ENCODE measurements around the gene PITPNB. TPM values are rescaled to one million over a fixed set of nuclear protein-coding genes. Genes with fewer than 3 reads are reported as not detected.

The PITPNB gene
- total RNA-seq, 1 donor from 2014 or later = 72.5 TPM

GRCh38 chr22:27912101-27912500 lies 7.0 kb downstream of the PITPNB start:
- Mint-ChIP-seq H3K36me3 (ENCODE audit: low read depth, unreplicated experiment) (peaks cover 5% of the 10 kb centered on the region), H3K27ac (ENCODE audit: unreplicated experiment) (no peak overlapping the region), H3K4me3 (ENCODE audit: unreplicated experiment) (no peak overlapping the region), H3K9me3 (ENCODE audit: unreplicated experiment) (no peaks in the 10 kb centered on the region), H3K4me1 (ENCODE audit: unreplicated experiment) (peaks cover 12% of the 10 kb centered on the region), H3K27me3 (ENCODE audit: unreplicated experiment) (no peaks in the 10 kb centered on the region)
- TF ChIP-seq CTCF (IDR thresholded peaks at IDR 0.05; ENCODE audit: unreplicated experiment) = no peak
- DNase-seq (ENCODE audit: low spot score) = no peak

GRCh38 chr22:27911330-27911729 lies 7.7 kb downstream of the PITPNB start:
- peaks cover 5% of the 10 kb centered on the region for H3K36me3 Mint-ChIP-seq (ENCODE audit: low read depth, unreplicated experiment)
- no peak overlapping the region for H3K27ac Mint-ChIP-seq (ENCODE audit: unreplicated experiment)
- no peak overlapping the region for H3K4me3 Mint-ChIP-seq (ENCODE audit: unreplicated experiment)
- no peak for TF ChIP-seq CTCF (IDR thresholded peaks at IDR 0.05; ENCODE audit: unreplicated experiment)
- H3K27me3 Mint-ChIP-seq (ENCODE audit: unreplicated experiment) = no peaks in the 10 kb centered on the region
- H3K4me1 Mint-ChIP-seq (ENCODE audit: unreplicated experiment) = peaks cover 10% of the 10 kb centered on the region
- H3K9me3 Mint-ChIP-seq (ENCODE audit: unreplicated experiment) = no peaks in the 10 kb centered on the region
- DNase-seq (ENCODE audit: low spot score) = no peak

- Mint-ChIP-seq H3K4me1 (ENCODE audit: unreplicated experiment) (no peaks in the 10 kb centered on the region), H3K4me3 (ENCODE audit: unreplicated experiment) (no peak overlapping the region), H3K9me3 (ENCODE audit: unreplicated experiment) (no peaks in the 10 kb centered on the region), H3K27me3 (ENCODE audit: unreplicated experiment) (no peaks in the 10 kb centered on the region), H3K36me3 (ENCODE audit: low read depth, unreplicated experiment) (peaks cover 10% of the 10 kb centered on the region), H3K27ac (ENCODE audit: unreplicated experiment) (no peak overlapping the region)
- no peak for DNase-seq (ENCODE audit: low spot score)
- no peak for TF ChIP-seq CTCF (IDR thresholded peaks at IDR 0.05; ENCODE audit: unreplicated experiment)
Measured at GRCh38 chr22:27906241-27906640, 12.8 kb downstream of the PITPNB start.

- Mint-ChIP-seq H3K4me3 (ENCODE audit: unreplicated experiment) (no peak overlapping the region), H3K4me1 (ENCODE audit: unreplicated experiment) (no peaks in the 10 kb centered on the region), H3K27ac (ENCODE audit: unreplicated experiment) (no peak overlapping the region), H3K36me3 (ENCODE audit: low read depth, unreplicated experiment) (peaks cover 14% of the 10 kb centered on the region), H3K9me3 (ENCODE audit: unreplicated experiment) (no peaks in the 10 kb centered on the region), H3K27me3 (ENCODE audit: unreplicated experiment) (no peaks in the 10 kb centered on the region)
- DNase-seq (ENCODE audit: low spot score) = no peak
- no peak for TF ChIP-seq CTCF (IDR thresholded peaks at IDR 0.05; ENCODE audit: unreplicated experiment)
Measured at GRCh38 chr22:27905653-27906052, 13.4 kb downstream of the PITPNB start.

GRCh38 chr22:27903805-27904473 lies 15.1 kb downstream of the PITPNB start:
- Mint-ChIP-seq H3K9me3 (ENCODE audit: unreplicated experiment) (no peaks in the 10 kb centered on the region), H3K27ac (ENCODE audit: unreplicated experiment) (no peak overlapping the region), H3K36me3 (ENCODE audit: low read depth, unreplicated experiment) (peaks cover 15% of the 10 kb centered on the region), H3K4me1 (ENCODE audit: unreplicated experiment) (no peaks in the 10 kb centered on the region), H3K4me3 (ENCODE audit: unreplicated experiment) (no peak overlapping the region), H3K27me3 (ENCODE audit: unreplicated experiment) (no peaks in the 10 kb centered on the region)
- DNase-seq (ENCODE audit: low spot score) = no peak
- no peak for TF ChIP-seq CTCF (IDR thresholded peaks at IDR 0.05; ENCODE audit: unreplicated experiment)

Measured in endothelial cell (in vitro differentiated cells).